NCI-H774 (cell line): ENCODE measurements around the gene NFYB.
"Not testable (repeated sequence)": the region's sequence is repeated elsewhere in the genome, so short reads cannot be mapped to it uniquely, and the experiment has no call there.

Experiments used
- DNase-seq: peaks from one replicate; lab custom pipeline; 2025; lab: John Stamatoyannopoulos, UW

NFYB gene

DNA sequence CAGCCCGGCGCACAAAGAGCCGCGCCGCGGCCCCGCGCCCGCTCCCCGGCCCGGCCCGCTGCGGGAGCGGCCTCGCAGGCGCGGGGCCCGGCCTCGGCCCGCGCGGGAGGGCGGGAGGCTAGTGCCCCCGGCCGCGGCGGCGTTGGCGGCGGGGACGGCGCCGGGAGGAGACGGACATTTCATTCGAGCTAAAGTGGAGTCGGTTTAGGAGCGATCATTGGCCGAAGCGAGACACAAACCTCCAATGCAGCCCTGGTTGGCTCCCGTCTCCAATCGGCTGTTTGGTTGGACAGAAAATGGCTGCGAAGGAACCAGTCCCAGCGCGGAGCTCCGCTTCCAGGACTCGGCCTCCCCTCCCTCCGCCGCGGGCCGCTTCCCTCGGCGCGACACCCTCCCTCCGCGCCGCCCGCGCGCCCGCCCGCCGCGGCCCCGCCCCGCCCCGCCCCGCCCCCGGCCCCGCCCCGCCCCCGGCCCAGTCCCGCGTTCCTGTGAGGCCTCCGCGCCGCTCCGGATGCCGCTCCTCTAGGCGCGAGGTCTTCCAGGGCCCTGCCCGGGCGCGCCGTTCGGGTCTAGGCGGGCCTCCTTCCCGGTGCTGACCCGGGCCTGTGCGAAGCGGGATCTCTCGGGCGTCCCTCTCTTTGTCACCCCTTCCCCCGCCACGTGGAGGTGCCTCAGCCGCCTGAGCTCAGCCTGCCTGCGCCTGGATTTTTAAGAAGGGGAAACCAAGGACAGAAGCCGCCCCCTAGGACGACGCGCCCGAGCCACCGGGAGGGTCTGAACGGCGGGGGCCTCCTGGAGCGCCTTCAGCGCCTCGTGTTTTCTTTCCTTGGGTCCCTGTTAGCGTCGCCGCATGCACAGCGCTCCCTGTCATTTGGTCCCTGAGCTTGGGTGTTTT is at the start of gene NFYB:
Gene NFYB, minus strand, starts transcription at position 309 of the 895 bp plus-strand sequence. CDS start 2,757 bp downstream, outside the sequence.
- peak; percentile 98 for DNase-seq

- DNase-seq = no peak
These were observed 49.6 kb upstream of the NFYB start for GRCh38 chr12:104187446-104188155.

- no peak for DNase-seq
These were observed 45.4 kb upstream of the NFYB start for GRCh38 chr12:104183443-104183842.

- no peak for DNase-seq
These were observed 44.8 kb upstream of the NFYB start for GRCh38 chr12:104182621-104183378.

GRCh38 chr12:104182144-104182543 is 44.1 kb upstream of the NFYB start:
- no peak for DNase-seq

DNA sequence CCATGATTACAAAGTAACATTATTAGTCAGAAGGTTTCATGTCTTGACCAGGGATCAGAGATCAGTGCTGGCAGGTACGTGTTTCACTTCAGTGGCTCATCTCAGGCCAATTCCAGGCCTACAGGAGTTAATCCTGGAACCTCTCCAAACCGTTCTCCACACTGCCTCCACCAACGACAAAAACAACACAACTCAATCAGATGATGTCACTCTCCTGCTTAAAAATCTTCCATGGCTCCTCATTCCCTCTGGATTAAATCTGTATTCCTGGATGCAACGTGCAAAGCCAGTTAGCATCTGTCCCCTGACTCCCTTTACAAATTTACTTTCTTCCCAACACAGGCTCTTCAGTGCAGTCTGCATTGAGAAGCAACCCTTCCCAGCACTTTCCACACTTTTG is 43.3 kb upstream of the NFYB start:
- no peak for DNase-seq

- no peak for DNase-seq
These were observed 42.4 kb upstream of the NFYB start for GRCh38 chr12:104180374-104180773.

DNA sequence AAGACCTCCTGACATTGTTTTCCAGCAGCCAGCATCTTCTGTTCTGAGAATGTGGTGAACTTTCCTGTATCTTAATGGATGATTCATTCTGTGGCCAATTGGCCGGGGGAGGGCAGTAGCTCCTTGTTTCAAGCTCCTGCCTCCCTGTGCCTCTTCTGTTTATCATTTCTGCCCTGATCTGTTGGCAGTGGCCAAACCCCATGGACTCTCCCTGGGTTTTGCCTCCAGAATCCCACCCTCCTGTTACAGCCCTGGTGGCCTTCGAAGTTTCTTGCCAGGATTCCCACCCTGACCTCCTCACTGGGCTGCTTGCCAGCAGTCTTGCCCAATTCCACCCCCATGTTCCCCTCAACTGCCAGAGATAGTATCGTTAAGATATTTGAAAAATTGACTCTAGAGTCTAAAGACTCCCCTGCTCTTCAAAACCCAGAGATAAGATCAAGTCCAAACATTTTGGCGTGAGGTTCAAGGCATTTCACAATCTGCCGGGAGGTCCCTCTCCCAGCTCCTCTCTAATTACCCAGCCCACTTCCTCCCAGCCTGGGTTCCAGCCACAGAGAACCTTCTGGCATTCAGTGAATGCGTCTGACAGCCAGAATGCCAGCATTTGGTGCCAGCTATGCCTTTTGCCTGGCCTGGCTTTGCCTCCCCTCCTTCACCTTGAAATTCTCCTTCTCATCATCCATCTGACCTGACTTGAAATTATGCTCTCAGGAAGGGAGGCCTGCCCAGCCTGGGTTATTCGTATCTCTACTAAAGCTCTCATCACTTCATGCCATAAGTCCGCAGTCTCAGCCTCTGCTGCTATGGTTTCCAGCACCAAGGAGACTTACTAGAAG is 39.9 kb upstream of the NFYB start:
- no peak for DNase-seq

GRCh38 chr12:104177336-104177662 is 39.3 kb upstream of the NFYB start:
- DNase-seq = no peak

- DNase-seq = no peak
These were observed 37.8 kb upstream of the NFYB start for GRCh38 chr12:104175726-104176247.

- DNase-seq = not testable (repeated sequence)
These were observed 35.8 kb upstream of the NFYB start for GRCh38 chr12:104173804-104174203.

- DNase-seq = no peak
These were observed 34.5 kb upstream of the NFYB start for GRCh38 chr12:104172570-104172947.

DNA sequence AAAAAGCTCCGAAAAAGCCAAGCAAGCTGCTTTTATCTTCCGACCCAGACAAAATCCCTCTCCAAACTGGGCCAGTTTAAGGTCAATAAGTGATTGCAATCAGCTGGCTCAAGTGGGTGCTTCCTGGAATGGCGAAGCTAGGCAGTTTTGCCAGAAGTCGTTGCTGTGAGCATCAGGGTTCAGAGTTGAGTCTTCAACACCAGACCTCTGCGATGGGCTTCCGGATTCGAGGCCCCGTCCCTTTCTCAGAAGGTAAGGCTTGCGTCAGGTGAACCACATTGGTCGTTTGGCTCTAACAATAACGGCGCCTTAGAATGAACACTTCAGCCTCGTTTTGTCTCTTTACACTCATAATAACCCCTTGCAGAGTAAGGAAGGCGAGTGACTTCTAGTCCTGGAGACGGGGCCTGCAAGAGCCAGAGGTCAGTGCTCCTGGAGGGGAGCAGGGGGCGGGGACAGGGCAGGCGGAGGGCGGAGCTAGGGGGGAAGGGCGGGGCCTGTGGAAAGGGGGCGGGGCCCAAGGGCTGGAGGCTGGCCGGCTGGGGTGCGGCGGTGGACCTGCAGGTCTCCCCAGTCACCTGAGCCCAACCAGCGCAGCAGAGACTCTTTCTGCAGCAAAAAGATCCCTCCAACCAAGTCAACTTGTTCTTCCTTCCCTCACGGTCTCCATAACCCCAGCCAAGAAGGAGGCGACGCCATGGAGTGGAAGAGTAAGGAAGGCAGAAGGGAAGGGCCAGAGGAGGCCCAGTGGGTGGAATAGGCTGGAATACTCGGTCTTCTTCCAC is 34.0 kb upstream of the NFYB start:
- DNase-seq = no peak

DNA sequence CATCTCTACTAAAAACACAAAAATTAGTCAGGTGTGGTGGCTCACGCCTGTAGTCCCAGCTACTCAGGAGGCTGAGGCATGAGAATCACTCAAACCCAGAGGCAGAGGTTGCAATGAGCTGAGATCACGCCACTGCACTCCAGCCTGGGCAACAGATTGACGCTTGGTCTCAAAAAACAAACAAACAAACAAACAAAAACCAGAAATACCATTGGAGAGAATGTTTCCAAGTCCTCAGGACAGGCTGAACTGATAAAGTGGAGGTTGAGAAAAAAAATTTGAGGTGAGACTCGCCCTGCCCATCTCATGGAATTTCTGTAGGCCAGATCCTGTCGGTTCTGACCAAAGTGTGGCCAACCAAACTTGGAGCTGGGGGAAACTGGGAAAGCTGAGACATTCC is 30.6 kb upstream of the NFYB start:
- no peak for DNase-seq

DNA sequence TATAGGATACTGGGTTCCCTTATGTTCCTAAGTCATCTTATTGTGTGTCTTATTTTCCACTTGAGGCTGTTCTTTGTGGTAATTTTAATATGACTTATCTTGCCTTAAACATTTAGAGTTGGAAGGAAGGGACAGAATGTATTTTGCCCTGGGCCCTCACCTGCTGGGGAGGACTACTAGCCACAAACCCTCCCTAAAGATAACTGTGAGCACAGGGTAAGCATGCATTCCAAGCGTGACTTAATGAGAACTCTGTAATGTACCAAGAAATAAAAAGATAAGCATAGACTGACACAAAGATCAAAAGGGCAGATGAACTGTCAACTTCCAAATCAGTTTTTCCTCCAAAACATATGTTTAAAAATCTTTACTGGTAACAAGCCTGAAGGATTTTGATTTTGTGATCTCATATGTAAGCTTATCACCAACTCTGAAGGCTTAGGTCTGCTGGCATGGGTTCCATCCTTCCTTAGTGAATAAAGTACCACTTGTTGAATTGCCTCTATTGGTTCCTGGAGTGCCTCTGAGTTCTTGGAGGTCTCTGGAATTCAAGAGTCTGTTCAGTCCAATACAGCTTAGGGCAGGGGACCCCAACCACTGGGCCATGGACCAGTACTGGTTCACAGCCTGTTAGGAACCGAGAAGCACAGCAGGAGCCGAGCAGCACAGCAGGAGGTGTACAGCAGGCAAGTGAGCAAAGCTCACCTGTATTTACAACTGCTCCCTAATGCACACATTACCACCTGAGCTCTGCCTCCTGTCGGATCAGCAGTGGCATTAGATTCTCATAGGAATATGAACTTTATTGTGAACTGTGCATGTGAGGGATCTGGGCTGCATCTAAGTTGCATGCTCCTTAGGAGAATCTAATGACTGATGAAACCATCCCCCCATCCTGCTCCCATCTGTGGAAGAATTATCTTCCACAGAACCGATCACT is 29.8 kb upstream of the NFYB start:
- peak; percentile 32 for DNase-seq

GRCh38 chr12:104166465-104166864 is 28.5 kb upstream of the NFYB start:
- no peak for DNase-seq

DNA sequence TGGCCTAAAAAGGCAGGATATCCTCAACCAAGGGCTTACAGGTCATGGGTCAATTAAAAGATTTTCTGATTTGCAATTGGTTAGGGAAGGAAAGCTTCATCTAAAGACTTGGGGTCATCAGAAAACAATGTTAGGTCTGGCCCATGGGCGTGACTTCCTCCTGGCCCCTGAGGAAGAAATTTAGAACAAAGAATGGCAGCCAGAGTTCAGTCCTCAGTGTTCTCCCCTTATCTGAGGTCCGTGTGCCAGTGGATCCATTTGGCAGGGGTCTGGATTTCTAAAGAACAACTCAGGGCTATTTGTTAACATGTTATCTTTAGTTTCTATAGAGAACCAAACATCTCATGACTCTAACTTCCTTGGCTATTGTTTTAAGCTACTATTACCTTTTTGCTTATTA is 27.8 kb upstream of the NFYB start:
- no peak for DNase-seq

GRCh38 chr12:104164634-104165033 is 26.6 kb upstream of the NFYB start:
- DNase-seq = no peak

DNA sequence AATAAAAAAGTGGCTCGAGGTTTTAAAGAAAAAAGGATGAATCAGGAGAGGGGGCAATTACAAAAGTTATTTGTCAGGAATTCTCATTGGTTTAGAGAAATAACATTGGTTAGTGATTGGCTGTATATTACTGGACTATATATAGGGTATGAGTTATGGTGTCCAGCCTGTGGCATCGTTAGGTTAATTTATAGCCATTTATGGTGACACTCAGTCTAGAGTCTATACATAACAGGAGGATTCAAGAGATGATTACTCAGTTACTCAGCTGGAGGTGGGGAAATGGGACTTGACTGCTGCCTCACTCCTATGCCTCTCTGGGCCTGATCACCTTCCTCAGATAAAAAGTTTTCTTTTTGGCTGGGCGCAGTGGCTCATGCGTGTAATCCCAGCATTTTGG is 25.6 kb upstream of the NFYB start:
- DNase-seq = no peak

- DNase-seq = not testable (repeated sequence)
These were observed 25.0 kb upstream of the NFYB start for GRCh38 chr12:104163028-104163427.
